ENCODE data around the gene JAZF1.

JAZF1 gene

DNA sequence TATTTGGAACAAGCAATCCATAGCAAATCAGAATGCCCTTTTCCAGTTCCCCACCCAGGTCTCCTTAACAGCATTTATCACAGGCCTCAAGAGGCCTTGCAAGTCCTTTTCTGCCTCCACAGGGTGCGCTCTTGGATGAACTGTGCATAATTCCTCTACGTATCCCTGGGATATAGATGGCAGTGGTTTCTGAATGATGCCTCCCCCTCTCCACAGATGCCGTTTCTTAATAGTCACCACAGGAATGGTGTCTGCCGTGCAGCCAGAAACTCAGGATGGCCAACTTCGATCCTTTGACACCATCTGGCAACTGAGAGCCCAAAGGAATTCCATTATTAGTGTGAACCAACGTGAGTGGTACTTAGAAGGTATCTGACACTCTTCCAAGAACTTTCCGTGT lies 43.1 kb downstream of the JAZF1 start:
- DNase-seq (ENCODE audit: low read depth in 2 of 3, low spot score in 2 of 3) = no peak

DNA sequence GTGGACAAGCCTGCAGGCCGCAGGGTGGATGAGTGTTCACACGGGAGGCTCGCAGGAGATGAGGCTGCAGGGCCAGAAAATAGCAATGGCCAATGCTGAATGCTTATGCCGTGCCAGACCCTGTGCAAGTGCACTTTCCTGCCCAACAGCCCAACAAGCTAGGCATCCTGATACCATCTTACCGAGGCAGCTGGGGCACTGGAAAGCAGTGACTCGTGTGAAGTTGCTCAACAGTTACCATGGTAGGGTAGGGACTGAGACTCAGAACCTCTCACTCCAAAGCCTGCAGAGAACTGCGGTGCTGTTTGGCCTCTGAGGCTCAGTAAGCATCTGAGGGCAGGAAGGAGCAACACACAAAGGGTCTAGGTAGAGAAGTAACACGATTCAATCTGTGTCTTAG lies 43.7 kb downstream of the JAZF1 start:
- no peak for DNase-seq (ENCODE audit: low read depth in 2 of 3, low spot score in 2 of 3)

DNA sequence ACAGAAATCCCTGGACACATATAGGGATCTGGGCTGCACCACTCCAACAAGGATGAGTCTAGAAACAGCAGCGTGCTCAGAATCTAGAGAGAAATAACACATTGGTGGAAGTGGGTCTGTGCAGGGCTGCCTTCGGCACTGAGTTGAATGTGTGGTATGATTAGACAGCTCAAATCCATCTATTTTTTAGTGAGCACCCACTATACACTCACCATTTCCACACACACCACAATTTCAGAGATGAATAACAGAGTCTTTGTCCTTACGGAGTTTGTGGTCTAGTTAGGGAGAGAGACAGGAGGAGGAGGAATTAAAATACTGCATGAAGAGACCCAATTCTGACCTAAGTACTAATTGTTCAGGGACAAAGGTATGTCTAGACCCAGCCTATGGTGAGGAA lies 44.2 kb downstream of the JAZF1 start:
- DNase-seq (ENCODE audit: low read depth in 2 of 3, low spot score in 2 of 3) = no peak

DNA sequence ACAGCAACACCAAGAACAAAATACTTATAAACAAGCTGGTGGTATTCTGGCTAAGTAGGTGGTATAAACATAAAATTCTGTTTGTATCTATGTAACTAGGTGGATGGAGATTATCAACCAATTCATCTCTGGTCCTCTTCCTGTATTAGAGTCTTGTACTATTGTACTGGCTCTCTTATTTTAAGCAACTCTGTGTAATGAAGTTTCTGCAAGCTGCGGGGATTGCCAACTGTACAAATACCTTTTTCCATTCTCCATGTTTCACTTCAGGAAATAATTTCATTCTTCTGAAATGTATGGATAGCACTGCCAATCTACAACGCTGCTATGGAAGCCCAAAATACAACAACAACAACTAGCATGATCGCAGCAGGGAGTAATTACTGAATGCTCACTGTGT lies 44.8 kb downstream of the JAZF1 start:
- DNase-seq (ENCODE audit: low read depth in 2 of 3, low spot score in 2 of 3) = no peak

DNA sequence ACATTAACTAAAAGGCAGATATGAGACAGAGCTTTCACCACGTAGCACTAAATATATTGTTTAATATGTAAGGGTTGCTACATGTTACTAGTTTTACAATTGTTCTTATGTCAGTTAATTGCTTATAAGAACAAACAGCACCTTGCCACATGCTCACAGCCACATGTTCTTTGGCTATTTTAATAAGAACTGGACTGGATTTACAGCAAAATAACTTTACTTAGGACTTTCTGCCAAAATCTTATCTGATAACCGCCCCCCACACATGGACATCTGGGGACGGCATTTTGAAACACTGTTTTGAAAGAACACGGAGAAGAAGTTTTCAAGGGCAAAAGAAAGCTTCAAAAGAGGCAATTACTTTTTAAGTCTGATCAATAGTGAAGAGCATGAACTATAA lies 45.3 kb downstream of the JAZF1 start:
- no peak for DNase-seq (ENCODE audit: low read depth in 2 of 3, low spot score in 2 of 3)

DNA sequence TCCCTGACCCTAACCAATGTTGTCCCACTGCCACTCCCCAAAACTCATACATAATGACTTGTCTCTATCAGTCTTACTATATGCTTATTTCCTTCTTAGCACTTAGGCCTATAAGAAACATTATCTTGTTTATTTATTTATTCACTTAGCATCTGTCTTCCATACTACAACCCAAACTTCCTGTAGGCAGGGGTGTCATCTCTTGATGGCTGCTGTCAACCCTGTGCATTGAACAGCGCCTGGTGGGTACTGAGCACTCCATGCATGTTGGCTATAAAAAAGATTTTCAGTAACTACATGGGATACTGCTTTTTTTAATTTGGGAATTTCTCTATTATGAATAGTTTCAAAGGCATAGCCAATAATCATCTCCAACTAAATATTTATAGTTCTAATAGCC lies 46.7 kb downstream of the JAZF1 start:
- no peak for DNase-seq (ENCODE audit: low read depth in 2 of 3, low spot score in 2 of 3)

DNA sequence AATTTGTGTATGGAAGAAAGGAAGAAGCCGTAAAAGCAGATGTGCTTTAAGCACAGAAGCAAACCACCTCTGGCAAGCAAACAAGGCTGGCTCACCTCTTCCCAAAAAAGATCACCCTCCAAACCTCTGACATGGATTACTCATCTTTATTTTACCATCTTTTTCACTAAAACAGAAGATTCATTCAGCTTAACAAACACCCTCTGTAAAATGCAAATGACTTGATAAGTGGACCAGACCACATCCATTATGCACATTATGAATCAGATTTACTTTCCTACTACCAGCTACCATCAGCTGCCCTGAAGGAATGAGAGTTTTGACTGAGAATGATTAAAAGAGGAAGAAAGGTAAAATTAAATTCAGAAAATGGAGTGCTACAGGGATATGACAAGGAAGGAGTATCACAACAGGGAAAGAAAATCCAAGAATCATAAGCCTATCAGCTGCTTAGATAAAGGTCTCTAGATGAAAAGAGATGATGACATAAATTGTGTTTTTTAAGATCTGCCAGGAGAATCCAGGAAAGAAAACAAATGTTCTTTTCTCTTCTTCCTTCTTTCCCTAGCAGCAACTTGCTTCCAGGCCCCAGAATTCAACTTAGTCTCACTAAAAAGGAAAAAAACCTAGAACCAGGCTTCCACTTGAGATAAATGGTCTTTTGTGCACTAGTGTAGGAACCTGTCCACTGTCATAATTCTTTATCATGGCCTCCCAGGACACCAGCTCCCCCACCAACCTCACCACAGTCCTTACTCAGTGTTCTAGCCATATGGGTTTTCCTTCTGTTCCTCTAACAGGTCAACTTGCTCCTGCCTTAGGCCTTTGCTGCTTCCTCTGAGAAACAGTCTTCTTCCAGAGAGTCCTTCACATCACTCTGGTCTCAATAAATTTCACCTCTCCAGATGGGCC lies 47.4 kb downstream of the JAZF1 start:
- no peak for DNase-seq (ENCODE audit: low read depth in 2 of 3, low spot score in 2 of 3)

DNA sequence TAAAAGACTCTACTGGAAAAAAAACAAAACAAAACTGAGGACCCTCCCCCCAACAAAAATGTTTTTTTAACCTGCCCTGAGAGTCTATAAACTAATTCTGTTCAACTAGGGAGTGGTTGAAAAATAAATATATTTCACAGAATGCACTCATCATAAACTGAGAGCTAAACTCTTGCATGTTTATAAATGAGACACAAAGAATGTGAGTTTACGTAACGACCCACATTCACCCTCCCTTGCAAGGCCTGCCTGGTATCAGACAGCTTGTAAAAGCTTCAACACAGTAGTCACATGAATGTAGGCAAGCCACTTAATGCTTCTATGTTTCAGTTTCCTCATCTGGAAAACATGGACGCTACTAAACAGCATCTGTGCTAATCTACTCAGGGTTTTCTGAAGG lies 50.3 kb downstream of the JAZF1 start:
- DNase-seq (ENCODE audit: low read depth in 2 of 3, low spot score in 2 of 3) = no peak

DNA sequence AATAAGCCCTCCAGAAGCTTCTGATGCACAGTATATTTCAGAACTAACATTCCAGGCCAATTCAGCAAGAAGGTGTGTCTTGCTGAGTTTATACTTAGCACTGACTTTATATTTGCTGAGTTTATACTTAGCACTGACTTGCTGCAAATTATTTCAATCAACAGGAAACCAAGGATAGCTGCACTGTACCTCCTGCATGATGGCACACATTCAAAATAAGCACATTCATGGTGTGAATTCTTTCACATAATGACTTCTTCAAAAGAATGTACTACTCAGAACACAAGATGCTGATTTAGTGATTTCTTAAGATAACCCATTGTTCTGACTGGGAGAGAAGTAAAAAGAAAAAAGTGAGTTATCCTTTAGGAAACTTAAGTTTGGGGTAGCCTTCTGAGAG lies 52.0 kb downstream of the JAZF1 start:
- no peak for DNase-seq (ENCODE audit: low read depth in 2 of 3, low spot score in 2 of 3)

DNA sequence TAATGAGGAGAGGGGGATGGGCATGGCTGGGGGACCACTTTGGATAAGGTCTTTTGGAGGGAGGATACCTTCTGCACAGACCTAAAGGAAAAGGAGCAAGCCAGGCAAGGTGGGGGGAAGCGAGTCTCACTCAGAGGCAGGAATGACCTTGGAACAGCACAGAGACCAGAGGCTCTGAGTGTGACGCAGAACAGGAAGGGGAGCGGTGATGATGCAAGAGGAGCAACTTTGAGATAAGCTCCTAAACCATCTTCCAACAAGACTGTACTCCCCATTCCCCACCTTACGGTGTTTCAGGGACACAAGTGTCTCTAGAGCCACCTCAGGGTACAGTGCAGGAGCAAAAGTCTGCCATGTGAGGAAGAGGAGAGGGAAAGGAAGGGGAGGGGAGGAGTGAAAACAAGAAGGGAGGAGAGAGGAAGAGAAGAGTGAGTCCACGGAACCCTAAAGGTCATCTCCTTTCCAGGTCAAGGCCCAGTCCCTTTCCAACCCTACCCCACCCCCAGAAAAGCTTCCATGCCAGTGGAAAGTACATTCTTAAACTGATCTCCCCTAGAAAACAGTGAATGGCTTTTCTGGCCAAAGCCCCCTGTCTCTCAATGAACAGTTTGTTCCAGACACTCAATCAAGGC lies 54.1 kb downstream of the JAZF1 start:
- DNase-seq (ENCODE audit: low read depth in 2 of 3, low spot score in 2 of 3) = no peak

DNA sequence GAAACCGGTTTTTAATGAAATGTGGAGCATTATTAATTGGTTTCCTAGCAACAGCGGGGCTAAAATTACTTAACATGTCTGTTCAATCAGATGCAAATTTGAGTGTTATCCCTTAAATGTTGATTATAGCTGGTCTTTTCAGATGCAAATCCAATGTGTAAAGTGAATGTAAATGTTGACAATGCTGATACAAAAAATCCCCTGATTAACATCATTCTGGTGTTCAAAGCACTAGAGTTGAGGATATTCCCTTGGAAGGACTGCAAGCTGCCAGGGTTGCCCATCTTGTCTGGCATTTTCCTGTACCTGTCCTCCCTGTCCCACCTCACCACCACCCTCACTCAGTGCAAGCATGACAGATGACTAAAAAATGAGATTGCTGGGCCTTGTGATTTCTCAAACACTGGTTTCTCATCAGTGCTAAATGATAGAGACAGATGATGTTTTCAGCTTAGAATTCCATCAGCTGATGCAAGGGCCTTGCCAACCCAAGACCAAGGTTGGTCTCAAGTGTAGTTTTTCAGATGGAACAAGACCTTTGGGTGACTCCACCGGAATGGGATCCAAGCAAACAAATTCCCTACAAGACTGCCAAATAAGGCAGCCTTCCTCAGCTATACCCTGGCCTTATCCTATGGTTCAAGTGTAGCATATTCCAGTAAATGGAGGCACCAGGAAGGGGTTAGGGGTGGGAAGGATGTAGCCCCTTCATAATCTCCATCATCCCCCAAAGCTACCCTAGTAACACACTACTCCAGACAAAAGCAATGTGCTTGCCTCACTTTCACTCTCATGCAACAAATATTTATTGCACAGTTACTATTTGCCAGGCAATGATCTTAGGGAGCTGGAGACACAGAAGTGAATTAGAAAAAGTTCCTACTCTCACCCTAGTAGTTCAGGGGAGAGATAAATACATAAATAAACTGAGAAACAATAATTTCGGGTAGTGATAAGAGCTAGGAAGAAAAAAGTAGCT lies 54.9 kb downstream of the JAZF1 start:
- DNase-seq (ENCODE audit: low read depth in 2 of 3, low spot score in 2 of 3) = no peak

DNA sequence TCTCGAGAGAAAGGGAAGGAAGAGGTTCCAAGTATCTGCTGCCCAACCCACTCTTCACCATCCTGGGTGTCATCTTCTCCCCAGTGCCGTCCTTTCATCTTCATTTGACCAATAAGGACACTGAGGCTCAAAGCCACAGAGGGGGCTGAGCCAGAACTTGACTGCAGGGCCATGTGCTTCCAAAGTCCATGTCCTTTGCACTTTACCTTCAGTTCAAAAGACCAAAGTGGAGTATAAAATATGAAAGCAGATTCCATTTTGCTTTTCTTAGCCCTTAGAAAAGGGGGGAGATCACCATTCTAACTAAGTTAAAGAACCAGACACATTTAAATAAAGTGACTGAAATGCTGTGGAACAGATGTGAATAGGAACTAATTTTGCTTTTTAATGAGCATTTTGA lies 56.2 kb downstream of the JAZF1 start:
- DNase-seq (ENCODE audit: low read depth in 2 of 3, low spot score in 2 of 3) = no peak

DNA sequence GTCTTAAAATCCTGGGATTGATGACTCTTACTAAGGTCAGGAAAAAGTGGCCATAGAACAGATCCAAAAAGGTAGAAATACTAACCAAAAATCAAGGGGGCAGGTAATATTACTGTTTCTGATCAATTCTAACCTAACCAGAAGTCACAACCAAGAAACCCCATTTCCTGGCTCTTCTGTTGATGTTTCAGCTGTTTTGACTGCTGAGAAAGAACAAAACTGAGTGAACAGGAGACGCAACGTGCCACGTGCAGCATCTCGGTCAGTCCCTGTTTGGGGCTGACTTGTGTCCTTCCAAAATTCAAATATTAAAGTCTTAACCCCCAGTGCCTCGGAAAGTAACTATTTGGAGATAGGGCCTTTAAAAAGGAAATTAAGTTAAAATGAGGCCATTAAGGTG lies 56.8 kb downstream of the JAZF1 start:
- no peak for DNase-seq (ENCODE audit: low read depth in 2 of 3, low spot score in 2 of 3)

DNA sequence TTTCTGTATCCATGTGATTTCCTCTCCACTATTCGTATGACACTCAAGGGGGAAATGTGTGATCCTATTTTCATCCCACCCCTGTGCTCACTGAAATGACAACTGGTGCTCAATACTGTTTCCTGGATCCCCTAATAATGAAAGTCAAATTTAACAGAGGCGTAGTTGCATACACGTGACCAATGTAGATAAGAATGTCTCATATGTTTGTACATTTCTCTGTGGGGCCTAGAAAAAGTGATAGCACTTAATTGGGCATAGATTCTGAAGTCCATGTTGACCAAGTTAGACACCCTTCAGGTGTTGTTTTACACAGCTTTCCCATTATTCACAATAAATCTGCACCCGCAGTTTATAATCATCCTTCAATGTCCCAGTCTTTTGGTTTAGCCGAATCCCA lies 59.1 kb downstream of the JAZF1 start:
- DNase-seq (ENCODE audit: low read depth in 2 of 3, low spot score in 2 of 3) = no peak

DNA sequence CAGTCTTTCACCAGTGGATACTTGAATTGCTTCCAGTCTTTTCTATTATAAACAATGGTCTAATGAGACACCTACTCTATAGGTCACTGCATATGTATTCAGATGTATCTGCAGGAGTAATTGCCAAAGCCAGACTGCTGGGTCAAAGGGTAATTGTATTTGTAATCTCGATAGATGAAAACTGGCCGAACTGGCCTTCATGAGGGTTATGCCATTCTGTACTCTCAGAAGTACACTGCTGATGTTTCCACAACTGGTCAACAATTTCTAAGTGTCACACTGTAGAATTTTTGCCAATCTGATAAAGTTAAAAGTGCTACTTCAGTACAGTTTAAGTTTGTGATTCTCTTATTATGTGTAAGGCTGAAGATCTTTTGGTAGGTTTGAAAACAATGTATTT lies 64.6 kb downstream of the JAZF1 start:
- no peak for DNase-seq (ENCODE audit: low read depth in 2 of 3, low spot score in 2 of 3)

DNA sequence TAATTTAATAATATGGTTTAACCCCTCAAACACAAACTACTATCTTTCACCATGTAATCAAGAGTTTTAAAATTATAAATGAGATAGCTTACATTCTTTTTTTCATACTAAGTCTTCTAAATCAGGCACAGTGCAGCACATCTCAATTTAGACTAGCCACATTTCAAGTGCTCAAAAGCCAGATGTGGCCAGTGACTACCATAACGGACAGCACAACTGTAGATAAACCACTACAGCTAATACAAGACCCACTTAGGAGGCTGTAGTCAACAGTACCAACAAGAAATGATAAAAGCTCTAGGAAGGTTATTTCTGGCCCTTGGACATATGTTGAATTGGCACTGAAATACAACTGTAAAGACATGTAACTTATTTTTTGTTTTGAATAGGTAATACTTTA lies 65.3 kb downstream of the JAZF1 start:
- no peak for DNase-seq (ENCODE audit: low read depth in 2 of 3, low spot score in 2 of 3)

DNA sequence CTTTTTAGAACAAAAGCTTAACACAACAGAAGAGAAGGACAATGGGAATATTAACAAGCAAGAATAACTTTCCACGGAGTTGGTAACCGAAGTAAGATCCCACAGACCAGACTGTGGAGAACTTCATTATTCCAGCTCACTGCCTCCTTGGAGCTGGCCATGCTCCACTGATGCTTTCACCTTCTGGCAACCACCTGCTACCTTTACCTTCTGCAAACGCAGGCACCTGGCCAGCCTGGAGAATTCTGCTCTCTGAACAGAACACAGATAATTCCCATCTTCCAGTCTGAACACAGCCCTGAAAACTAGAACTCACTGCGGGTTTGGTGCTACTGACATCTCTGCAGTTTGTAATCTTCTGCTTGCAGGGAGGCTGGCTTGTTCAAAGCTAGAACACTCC lies 66.5 kb downstream of the JAZF1 start:
- no peak for DNase-seq (ENCODE audit: low read depth in 2 of 3, low spot score in 2 of 3)

DNA sequence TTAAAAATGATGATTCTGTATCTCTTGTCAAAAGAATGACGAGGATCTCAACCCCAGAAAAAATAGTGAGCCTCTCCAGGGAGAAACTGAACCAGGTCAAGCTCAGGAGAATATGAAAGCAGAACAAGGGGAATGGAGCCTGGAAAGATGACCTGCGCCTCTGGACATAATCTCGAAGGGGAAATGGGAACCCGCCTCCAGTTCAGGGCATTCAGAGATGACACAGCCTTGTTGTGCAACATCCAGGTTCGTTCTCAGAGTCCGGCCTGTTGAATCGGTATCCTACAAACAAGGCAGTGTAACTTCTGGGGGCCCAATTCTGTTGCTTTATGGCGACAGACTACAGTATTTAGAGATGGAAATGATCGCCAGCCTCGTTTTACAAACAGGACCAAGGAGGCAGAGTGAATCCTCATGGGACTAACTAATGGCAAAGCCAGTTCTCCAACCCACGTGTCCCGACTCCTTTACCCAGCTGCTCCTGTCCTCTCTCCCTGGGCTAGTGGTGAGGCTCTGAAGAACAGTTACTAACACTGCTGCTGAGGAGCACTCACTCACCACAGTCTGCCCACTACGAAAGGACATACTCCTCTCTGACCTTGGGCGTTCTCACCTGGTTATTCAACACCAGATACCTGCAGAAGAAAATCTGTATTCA lies 67.6 kb downstream of the JAZF1 start:
- no peak for DNase-seq (ENCODE audit: low read depth in 2 of 3, low spot score in 2 of 3)

DNA sequence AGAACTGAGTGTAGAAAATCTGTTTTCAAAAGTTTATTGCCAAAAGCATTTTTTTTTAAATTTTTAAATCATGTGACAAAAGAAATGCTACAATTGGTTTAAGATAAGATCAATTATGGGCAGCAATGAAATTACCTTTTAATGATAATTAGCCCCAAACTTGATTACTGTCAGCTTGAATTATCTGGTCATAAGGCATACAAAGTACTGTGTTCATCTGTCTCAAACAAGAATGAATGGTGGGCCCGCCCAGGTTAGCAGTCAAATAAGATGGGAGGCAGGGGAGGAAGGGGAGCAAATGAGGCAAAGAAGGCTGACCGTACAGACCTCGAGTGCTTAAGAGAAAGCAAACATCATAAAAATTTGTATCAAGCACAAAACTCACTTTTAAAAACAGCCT lies 68.1 kb downstream of the JAZF1 start:
- no peak for DNase-seq (ENCODE audit: low read depth in 2 of 3, low spot score in 2 of 3)

DNA sequence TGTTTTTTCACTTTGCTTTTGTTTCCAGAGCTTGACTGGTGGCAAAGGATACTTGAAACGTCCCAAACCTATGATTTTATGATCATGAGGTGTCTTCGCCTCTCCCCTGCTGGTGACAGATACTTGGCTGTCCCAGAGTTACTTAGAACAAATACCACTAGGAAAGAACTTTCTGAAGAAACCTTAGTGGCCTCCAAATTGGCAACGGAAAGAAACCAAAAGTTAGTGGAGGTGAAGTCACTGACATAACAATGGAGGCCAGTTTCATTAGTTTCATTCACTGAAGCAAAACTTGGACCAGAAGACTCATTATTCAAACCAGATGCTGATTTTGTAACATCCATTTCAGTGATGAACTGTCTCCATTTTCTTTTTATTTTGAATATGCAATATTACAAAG lies 68.6 kb downstream of the JAZF1 start:
- no peak for DNase-seq (ENCODE audit: low read depth in 2 of 3, low spot score in 2 of 3)

DNA sequence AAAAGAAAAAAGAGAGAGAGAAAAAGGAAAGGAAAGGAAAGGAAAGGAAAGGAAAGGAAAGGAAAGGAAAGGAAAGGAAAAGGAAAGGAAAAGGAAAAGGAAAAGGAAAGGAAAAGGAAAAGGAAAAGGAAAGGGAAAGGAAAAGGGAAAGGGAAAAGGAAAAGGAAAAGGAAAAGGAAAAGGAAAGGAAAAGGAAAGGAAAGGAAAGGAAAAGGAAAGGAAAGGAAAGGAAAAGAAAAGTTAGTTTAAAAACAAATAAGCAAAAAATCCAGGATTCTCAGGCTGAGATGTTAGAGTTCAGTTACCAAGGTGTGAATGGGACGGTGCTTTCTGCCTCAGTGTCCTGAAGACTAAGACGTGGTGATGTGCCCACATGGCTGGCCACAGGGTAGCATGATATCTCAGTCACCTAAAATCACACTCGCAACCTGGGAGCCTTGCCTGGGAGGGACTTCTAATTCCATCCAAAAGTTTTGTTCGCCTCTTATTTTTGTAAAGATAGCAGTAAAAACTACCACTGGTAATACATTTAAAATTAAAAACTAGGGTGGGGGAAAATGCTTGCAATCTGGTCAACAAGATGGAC lies 70.1 kb downstream of the JAZF1 start:
- DNase-seq (ENCODE audit: low read depth in 2 of 3, low spot score in 2 of 3) = no peak
